Left colon (tissue), 2 donors: ENCODE data around the gene PRCD. TPM values are rescaled to one million over a fixed set of nuclear protein-coding genes. Genes with fewer than 3 reads are reported as not detected.
"Not testable (repeated sequence)": the region's sequence is repeated elsewhere in the genome, so short reads cannot be mapped to it uniquely, and the experiment has no call there.

Experiments used
- ATAC-seq: fragments of 200-7000 bp; cut with Tn5 transposase; one replicate; pipeline ENCODE4 v1.9.1; 2020; ENCODE audit warnings: mild to moderate bottlenecking, moderate library complexity
- DNase-seq, 2 donors: peaks; one replicate each; pipeline ENCODE4 v3.0.0-alpha.2; 2020
- intact Hi-C, 2 donors: fragments of 100-400 bp; cut with DNase I in 1 of 2; cut with micrococcal nuclease in 1 of 2; formaldehyde crosslinking; loops; one replicate each; pipeline versions ENCODE4 v1.11.2 to v1.14.0; 2022; cut with DNase I, micrococcal nuclease
- total RNA-seq, 2 donors: library from RNA; stranded (reverse); fragmentation: NEBNext Ultra II Directional; extraction: Animal tissue kit (Norgen Biotek cat#: 25700); gene quantifications; one replicate each; pipeline ENCODE4 v1.2.1, GENCODE V29; 2021
- donor health status: DM: no; HTN: no; CAD: no.
- donor health status: DM: yes; HTN: yes; CAD: no.

PRCD gene
- total RNA-seq, 2 donors from 2014 or later = 0.92 to 2.3 TPM

- intact Hi-C loops = no loop called here
- ATAC-seq (no peak), DNase-seq (no peak)
Observed at GRCh38 chr17:76561799-76562268, 22.0 kb downstream of the PRCD start.

- intact Hi-C loops = no loop called here
- DNase-seq = no peak
- no peak for ATAC-seq
Observed at GRCh38 chr17:76562734-76563148, 22.9 kb downstream of the PRCD start.

- intact Hi-C loops, DNase-seq, ATAC-seq: not testable (repeated sequence)
Observed at GRCh38 chr17:76563359-76563758, 23.5 kb downstream of the PRCD start.

GRCh38 chr17:76564991-76565727 is 25.3 kb downstream of the PRCD start:
- DNase-seq, intact Hi-C loops: not testable (repeated sequence)
- peak; percentile 35 for ATAC-seq

GRCh38 chr17:76565728-76566612 is 26.1 kb downstream of the PRCD start:
- intact Hi-C loops = no loop called here
- no peak for DNase-seq
- ATAC-seq = no peak

- no peak for ATAC-seq
- DNase-seq = no peak
- intact Hi-C loops = no loop called here
Observed at GRCh38 chr17:76566613-76566943, 26.7 kb downstream of the PRCD start.

GRCh38 chr17:76566988-76567431 is 27.2 kb downstream of the PRCD start:
- intact Hi-C loops = no loop called here
- no peak for ATAC-seq
- DNase-seq = no peak

- no peak for DNase-seq
- intact Hi-C loops = no loop called here
- peak; percentile 5 for ATAC-seq
Observed at GRCh38 chr17:76567634-76568432, 28.0 kb downstream of the PRCD start.

- ATAC-seq = no peak
- DNase-seq = no peak
- intact Hi-C loops = no loop called here
Observed at GRCh38 chr17:76568811-76569221, 29.0 kb downstream of the PRCD start.

- DNase-seq = no peak
- intact Hi-C loops = no loop called here
- peak; percentile 7 for ATAC-seq
Observed at GRCh38 chr17:76569607-76570279, 29.9 kb downstream of the PRCD start.

GRCh38 chr17:76570457-76570856 is 30.6 kb downstream of the PRCD start:
- intact Hi-C loops = no loop called here
- DNase-seq (no peak), ATAC-seq (no peak)

GRCh38 chr17:76570877-76571471 is 31.1 kb downstream of the PRCD start:
- intact Hi-C loops = no loop called here
- DNase-seq (no peak), ATAC-seq (no peak)

GRCh38 chr17:76572201-76572910 is 32.5 kb downstream of the PRCD start:
- ATAC-seq (no peak), DNase-seq (no peak)
- intact Hi-C loops = no loop called here

GRCh38 chr17:76573096-76573495 is 33.3 kb downstream of the PRCD start:
- DNase-seq = no peak
- intact Hi-C loops = no loop called here
- ATAC-seq = no peak

GRCh38 chr17:76574166-76574565 is 34.3 kb downstream of the PRCD start:
- intact Hi-C loops = no loop called here
- DNase-seq = no peak
- ATAC-seq = no peak

GRCh38 chr17:76575570-76575969 is 35.7 kb downstream of the PRCD start:
- no peak for DNase-seq

GRCh38 chr17:76576189-76576588 is 36.3 kb downstream of the PRCD start:
- intact Hi-C loops = no loop called here
- ATAC-seq (no peak), DNase-seq (no peak)

More at GRCh38 chr17:76575570-76575969, 35.7 kb downstream of the PRCD start:
- ATAC-seq = no peak
- intact Hi-C loops = no loop called here

GRCh38 chr17:76577876-76578275 is 38.0 kb downstream of the PRCD start:
- intact Hi-C loops = no loop called here
- DNase-seq = no peak
- ATAC-seq = no peak
